Testis (tissue), 2 donors: ENCODE measurements around the gene NPLOC4.

ENCODE experiments used
- CTCF ChIP-seq, 3 experiments: fragments of 450-650 bp in 2 of 3; fragments of 200-600 bp in 1 of 3; sonication (generic) in 1 of 3; IDR thresholded peaks; one replicate each; pipeline ENCODE4 v1.5.1; 2016 to 2019; ENCODE audit warnings: antibody characterized with exemption in 3 of 3, mild to moderate bottlenecking in 2 of 3, moderate library complexity in 1 of 3
- POLR2A ChIP-seq: fragments of 450-650 bp; IDR thresholded peaks from one replicate; pipeline ENCODE4 v1.6.1; 2017; ENCODE audit warnings: antibody characterized with exemption, mild to moderate bottlenecking, moderate library complexity

- TF ChIP-seq CTCF (IDR thresholded peaks at IDR 0.05) (no peak), POLR2A (no peak)
Observed at GRCh38 chr17:81582341-81582740, 54.6 kb downstream of the NPLOC4 start.
